CD8-positive, alpha-beta memory T cell (primary cell): ENCODE results near the gene SLC44A5. TPM values are rescaled to one million over a fixed set of nuclear protein-coding genes. Genes with fewer than 3 reads are reported as not detected.
"Not testable (repeated sequence)": the region's sequence is repeated elsewhere in the genome, so short reads cannot be mapped to it uniquely, and the experiment has no call there.

Experiments used
- CTCF ChIA-PET: fragments of 350-600 bp; sonication (Branson Sonifier 250); formaldehyde crosslinking; loops from one replicate; lab custom pipeline; 2021; ENCODE audit warnings: antibody characterized with exemption; lab: Charles Lee
- POLR2A ChIA-PET: fragments of 350-600 bp; sonication (Branson Sonifier 250); formaldehyde crosslinking; loops from one replicate; lab custom pipeline; 2021; ENCODE audit warnings: antibody characterized with exemption; lab: Charles Lee
- DNase-seq, 5 donors: peaks; one replicate each; pipeline versions ENCODE4 v3.0.0 to v3.0.0-alpha.2; 2020 to 2022; ENCODE audit warnings: mixed read lengths in 1 of 5
- H3K27ac ChIP-seq: one replicate; pipeline ENCODE4 v1.7.0; 2013; ENCODE audit warnings: low read depth, mild to moderate bottlenecking, low read length, moderate library complexity
- H3K27me3 ChIP-seq: 2 replicates; pipeline ENCODE4 v1.7.0; 2013; ENCODE audit warnings: low read length, mild to moderate bottlenecking; ENCODE audit not compliant: insufficient read depth, poor library complexity, severe bottlenecking
- H3K36me3 ChIP-seq: 2 replicates; pipeline ENCODE4 v1.7.0; 2013; ENCODE audit warnings: mild to moderate bottlenecking, low read length, moderate library complexity; ENCODE audit not compliant: insufficient read depth
- H3K4me1 ChIP-seq: 2 replicates; pipeline ENCODE4 v1.7.0; 2013; ENCODE audit warnings: mild to moderate bottlenecking, low read length, moderate library complexity; ENCODE audit not compliant: insufficient read depth
- H3K4me3 ChIP-seq: 2 replicates; pipeline ENCODE4 v1.7.0; 2013; ENCODE audit warnings: mild to moderate bottlenecking, low read length
- H3K9me3 ChIP-seq: 2 replicates; pipeline ENCODE4 v1.7.0; 2013; ENCODE audit warnings: mild to moderate bottlenecking, low read length
- H3K27ac Mint-ChIP-seq, 8 donors: one replicate each; pipeline ENCODE4 v1.8.0; 2020 to 2021; ENCODE audit warnings: mixed read lengths in 8 of 8, mild to moderate bottlenecking in 6 of 8, inconsistent platforms in 3 of 8, moderate library complexity in 3 of 8
- H3K27me3 Mint-ChIP-seq, 2 donors: one replicate each; pipeline ENCODE4 v1.8.0; 2020 to 2021; ENCODE audit warnings: mixed read lengths in 2 of 2, mild to moderate bottlenecking in 1 of 2, moderate library complexity in 1 of 2
- H3K36me3 Mint-ChIP-seq, 3 donors: one replicate each; pipeline ENCODE4 v1.8.0; 2020 to 2021; ENCODE audit warnings: mixed read lengths in 3 of 3, inconsistent platforms in 1 of 3, mild to moderate bottlenecking in 1 of 3
- H3K4me1 Mint-ChIP-seq, 3 donors: one replicate each; pipeline ENCODE4 v1.8.0; 2020 to 2021; ENCODE audit warnings: mixed read lengths in 3 of 3, inconsistent platforms in 1 of 3, mild to moderate bottlenecking in 1 of 3
- H3K4me3 Mint-ChIP-seq, 7 donors: one replicate each; pipeline ENCODE4 v1.8.0; 2020 to 2021; ENCODE audit warnings: mixed read lengths in 7 of 7, mild to moderate bottlenecking in 6 of 7, moderate library complexity in 4 of 7, inconsistent platforms in 2 of 7
- H3K9me3 Mint-ChIP-seq, 5 donors: one replicate each; pipeline ENCODE4 v1.8.0; 2020 to 2022; ENCODE audit warnings: mixed read lengths in 5 of 5, mild to moderate bottlenecking in 3 of 5, moderate library complexity in 2 of 5, inconsistent platforms in 1 of 5
- polyA plus RNA-seq: library from polyadenylated mRNA; unstranded; fragments of 300-500 nt; fragmentation: Illumina TruSeq; gene quantifications from one replicate; pipeline ENCODE4 v1.2.3, GENCODE V29; 2021
- total RNA-seq, 2 experiments: library from RNA; stranded (reverse); gene quantifications; one replicate each; pipeline ENCODE4 v1.2.3, GENCODE V29; 2021

Gene SLC44A5
- total and polyA plus RNA-seq, 3 experiments from 2014 or later, result 0.24 to 0.53 (median 0.29) TPM

DNA sequence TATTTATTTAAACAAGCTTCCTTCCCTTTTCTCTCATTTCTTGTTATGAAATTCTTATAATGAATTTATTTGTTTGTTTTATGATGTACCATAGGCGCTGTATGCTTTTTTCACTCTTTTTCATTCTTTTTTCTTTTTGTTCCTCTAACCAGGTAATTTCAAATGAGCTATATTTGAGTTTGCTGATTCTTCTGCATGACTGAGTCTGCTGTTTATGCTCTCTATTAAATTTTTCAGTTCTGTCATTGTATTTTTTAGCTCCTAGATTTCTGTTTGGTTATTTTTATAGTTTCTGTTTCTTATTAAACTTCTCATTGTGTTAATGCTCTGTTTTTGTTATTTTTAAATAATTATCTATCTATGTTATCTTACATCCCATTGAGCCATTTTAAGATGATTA lies 244.3 kb downstream of the SLC44A5 start:
- Histone ChIP-seq H3K27ac (no peak overlapping the region), H3K36me3 (no peaks in the 10 kb centered on the region), H3K4me3 (no peak overlapping the region), H3K4me1 (no peaks in the 10 kb centered on the region), H3K9me3 (no peaks in the 10 kb centered on the region), H3K27me3 (no peaks in the 10 kb centered on the region)
- Mint-ChIP-seq H3K27me3 (peaks cover 0 to 6% of the 10 kb centered on the region in 2 donors), H3K27ac (no peak overlapping the region), H3K4me3 (no peak overlapping the region), H3K36me3 (no peaks in the 10 kb centered on the region), H3K9me3 (peaks cover 17 to 39% (median 28%) of the 10 kb centered on the region in 5 donors), H3K4me1 (no peaks in the 10 kb centered on the region)
- ChIA-PET POLR2A (no interaction called here), CTCF (no interaction called here)
- no peak for DNase-seq

GRCh38 chr1:75361260-75361659 lies 249.7 kb downstream of the SLC44A5 start:
- Mint-ChIP-seq H3K9me3 (peaks cover 14 to 35% (median 18%) of the 10 kb centered on the region in 5 donors), H3K27me3 (peaks cover 0 to 4% of the 10 kb centered on the region in 2 donors)
- CTCF ChIA-PET, result no interaction called here

GRCh38 chr1:75354267-75354666 lies 256.6 kb downstream of the SLC44A5 start:
- H3K4me3 ChIP-seq, H3K27ac ChIP-seq, H3K4me1 ChIP-seq, H3K36me3 ChIP-seq, H3K27ac Mint-ChIP-seq, CTCF ChIA-PET, H3K9me3 ChIP-seq, H3K9me3 Mint-ChIP-seq, H3K36me3 Mint-ChIP-seq, H3K27me3 Mint-ChIP-seq, H3K27me3 ChIP-seq, POLR2A ChIA-PET, DNase-seq, H3K4me3 Mint-ChIP-seq, H3K4me1 Mint-ChIP-seq: not testable (repeated sequence)

More at GRCh38 chr1:75361260-75361659, 249.7 kb downstream of the SLC44A5 start:
- H3K27ac Mint-ChIP-seq, result no peak overlapping the region
- H3K4me3 Mint-ChIP-seq, result no peak overlapping the region
- no peaks in the 10 kb centered on the region for H3K4me1 Mint-ChIP-seq
- H3K36me3 Mint-ChIP-seq, result no peaks in the 10 kb centered on the region
- no peaks in the 10 kb centered on the region for H3K9me3 ChIP-seq
- no peaks in the 10 kb centered on the region for H3K27me3 ChIP-seq
- no peaks in the 10 kb centered on the region for H3K36me3 ChIP-seq
- H3K4me3 ChIP-seq, result no peak overlapping the region
- POLR2A ChIA-PET, result no interaction called here
- DNase-seq, result no peak
- no peaks in the 10 kb centered on the region for H3K4me1 ChIP-seq
- no peak overlapping the region for H3K27ac ChIP-seq

- H3K9me3 ChIP-seq, result no peaks in the 10 kb centered on the region
- H3K36me3 ChIP-seq, result no peaks in the 10 kb centered on the region
- no peak for DNase-seq
- ChIA-PET CTCF (no interaction called here), POLR2A (no interaction called here)
- Mint-ChIP-seq H3K27ac (no peak overlapping the region), H3K36me3 (no peaks in the 10 kb centered on the region), H3K4me3 (no peak overlapping the region), H3K27me3 (no peaks in the 10 kb centered on the region), H3K9me3 (peaks cover 0 to 7% (median 5%) of the 10 kb centered on the region in 5 donors), H3K4me1 (no peaks in the 10 kb centered on the region)
- no peak overlapping the region for H3K4me3 ChIP-seq
- no peaks in the 10 kb centered on the region for H3K27me3 ChIP-seq
- no peaks in the 10 kb centered on the region for H3K4me1 ChIP-seq
- H3K27ac ChIP-seq, result no peak overlapping the region
These were observed 257.9 kb downstream of the SLC44A5 start for GRCh38 chr1:75353051-75353450.

DNA sequence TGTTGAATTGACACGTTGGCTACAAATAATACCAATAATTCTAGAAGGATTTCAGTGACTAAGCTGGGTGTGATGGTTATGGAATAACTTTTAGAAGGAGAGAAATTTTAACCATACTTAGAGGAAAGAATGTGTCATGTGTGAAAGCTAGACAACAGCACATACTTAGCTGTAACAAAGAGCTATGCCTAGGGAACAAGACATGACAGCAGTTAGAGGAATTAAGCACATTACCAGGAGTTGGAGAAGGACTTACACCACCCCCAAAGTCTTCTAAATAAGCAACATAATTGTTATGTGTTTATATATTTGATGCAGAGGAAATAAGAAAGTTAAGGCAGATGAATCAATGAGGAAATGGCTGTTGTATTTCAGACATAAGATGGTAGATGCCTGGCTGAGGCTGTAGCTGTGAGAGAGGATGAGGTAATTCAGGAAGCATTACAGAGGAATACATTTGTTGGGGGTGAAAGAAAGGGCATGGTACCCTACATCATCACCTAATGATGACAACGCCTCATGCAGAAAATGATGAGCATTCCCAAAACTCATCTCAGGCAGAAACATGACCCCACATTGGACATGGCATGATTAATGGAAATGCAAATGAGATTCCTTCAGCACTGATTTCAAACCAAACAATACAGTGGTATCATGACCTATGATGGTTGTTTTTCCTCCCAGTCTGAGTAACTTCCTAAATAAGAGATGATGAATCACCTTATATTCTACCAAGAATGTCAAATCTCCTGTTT lies 265.2 kb downstream of the SLC44A5 start:
- no peak overlapping the region for H3K27ac Mint-ChIP-seq
- H3K4me1 Mint-ChIP-seq, result no peaks in the 10 kb centered on the region
- H3K4me3 Mint-ChIP-seq, result no peak overlapping the region
- DNase-seq, result no peak
- H3K36me3 Mint-ChIP-seq, result no peaks in the 10 kb centered on the region
- Histone ChIP-seq H3K4me3 (no peak overlapping the region), H3K27me3 (no peaks in the 10 kb centered on the region), H3K9me3 (no peaks in the 10 kb centered on the region), H3K27ac (no peak overlapping the region), H3K36me3 (no peaks in the 10 kb centered on the region), H3K4me1 (no peaks in the 10 kb centered on the region)
- POLR2A ChIA-PET, result no interaction called here
- CTCF ChIA-PET, result no interaction called here
- no peaks in the 10 kb centered on the region for H3K27me3 Mint-ChIP-seq
- peaks cover 0 to 5% (median 4%) of the 10 kb centered on the region in 5 donors for H3K9me3 Mint-ChIP-seq

GRCh38 chr1:75342786-75343185 lies 268.1 kb downstream of the SLC44A5 start:
- Mint-ChIP-seq H3K4me3 (no peak overlapping the region), H3K9me3 (peaks cover 0 to 2% (median 0%) of the 10 kb centered on the region in 5 donors), H3K36me3 (no peaks in the 10 kb centered on the region), H3K27me3 (no peaks in the 10 kb centered on the region), H3K27ac (no peak overlapping the region), H3K4me1 (no peaks in the 10 kb centered on the region)
- no peaks in the 10 kb centered on the region for H3K4me1 ChIP-seq
- no peak overlapping the region for H3K4me3 ChIP-seq
- H3K27me3 ChIP-seq, result no peaks in the 10 kb centered on the region
- H3K27ac ChIP-seq, result no peak overlapping the region
- ChIA-PET CTCF (no interaction called here), POLR2A (no interaction called here)
- no peaks in the 10 kb centered on the region for H3K9me3 ChIP-seq
- DNase-seq, result no peak
- no peaks in the 10 kb centered on the region for H3K36me3 ChIP-seq

DNA sequence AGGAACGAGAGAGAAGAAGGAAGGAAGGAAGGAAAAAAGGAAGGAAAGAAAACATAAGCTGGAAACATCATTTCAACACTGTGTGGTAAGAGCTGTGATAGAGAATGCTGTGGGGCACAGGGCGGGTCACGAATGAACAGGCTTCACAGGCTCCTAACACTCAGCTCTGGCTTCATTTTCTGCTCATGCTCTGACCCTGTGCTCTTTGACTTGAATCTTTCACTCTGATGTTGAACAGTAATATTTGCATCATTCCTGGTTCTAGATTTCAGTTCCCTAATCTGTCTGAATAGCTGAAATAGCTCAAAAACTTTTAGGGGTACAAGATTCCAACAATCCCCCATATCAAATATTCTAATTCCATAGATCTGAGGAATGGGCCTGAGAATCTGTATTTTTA lies 269.4 kb downstream of the SLC44A5 start:
- Mint-ChIP-seq H3K4me3 (no peak overlapping the region), H3K4me1 (no peaks in the 10 kb centered on the region), H3K9me3 (peaks cover 0 to 2% (median 0%) of the 10 kb centered on the region in 5 donors), H3K27me3 (no peaks in the 10 kb centered on the region), H3K27ac (no peak overlapping the region), H3K36me3 (no peaks in the 10 kb centered on the region)
- no peak for DNase-seq
- no peaks in the 10 kb centered on the region for H3K27me3 ChIP-seq
- no peaks in the 10 kb centered on the region for H3K36me3 ChIP-seq
- H3K4me3 ChIP-seq, result no peak overlapping the region
- no peak overlapping the region for H3K27ac ChIP-seq
- POLR2A ChIA-PET, result no interaction called here
- H3K9me3 ChIP-seq, result no peaks in the 10 kb centered on the region
- H3K4me1 ChIP-seq, result no peaks in the 10 kb centered on the region
- CTCF ChIA-PET, result no interaction called here

GRCh38 chr1:75338616-75339483 lies 272.1 kb downstream of the SLC44A5 start:
- peaks cover 0 to 2% (median 0%) of the 10 kb centered on the region in 5 donors for H3K9me3 Mint-ChIP-seq
- no peaks in the 10 kb centered on the region for H3K27me3 ChIP-seq
- no peaks in the 10 kb centered on the region for H3K36me3 Mint-ChIP-seq
- no peak overlapping the region for H3K27ac Mint-ChIP-seq
- H3K36me3 ChIP-seq, result no peaks in the 10 kb centered on the region
- H3K4me1 Mint-ChIP-seq, result no peaks in the 10 kb centered on the region
- ChIA-PET POLR2A (no interaction called here), CTCF (no interaction called here)
- H3K9me3 ChIP-seq, result no peaks in the 10 kb centered on the region
- no peaks in the 10 kb centered on the region for H3K27me3 Mint-ChIP-seq
- no peak overlapping the region for H3K27ac ChIP-seq
- DNase-seq, result no peak
- no peak overlapping the region for H3K4me3 Mint-ChIP-seq
- no peak overlapping the region for H3K4me3 ChIP-seq
- H3K4me1 ChIP-seq, result no peaks in the 10 kb centered on the region
